Right ventricle myocardium superior (tissue), 1 donor: Measurements from ENCODE around the gene MRPL1. TPM values are rescaled to one million over a fixed set of nuclear protein-coding genes. Genes with fewer than 3 reads are reported as not detected.

ENCODE experiments used
- total RNA-seq: library from RNA; stranded (reverse); fragmentation: NEBNext Ultra II Directional; extraction: Animal tissue kit (Norgen Biotek cat#: 25700); gene quantifications from one replicate; pipeline ENCODE4 v1.2.1, GENCODE V29; 2021
- donor health status: DM: no; HTN: yes; CAD: no; lungs with severe emphysema.

Gene MRPL1
- total RNA-seq, 1 donor from 2014 or later: 44.8 TPM

Other genes with a start within 250 kb of the MRPL1 start
- 19.3 TPM for gene CNOT6L, start 43.5 kb upstream of the MRPL1 start, total RNA-seq
- 2.5 TPM for gene FRAS1, start 194.5 kb downstream of the MRPL1 start, total RNA-seq